Measurements from ENCODE around the gene PUM1.

DNA sequence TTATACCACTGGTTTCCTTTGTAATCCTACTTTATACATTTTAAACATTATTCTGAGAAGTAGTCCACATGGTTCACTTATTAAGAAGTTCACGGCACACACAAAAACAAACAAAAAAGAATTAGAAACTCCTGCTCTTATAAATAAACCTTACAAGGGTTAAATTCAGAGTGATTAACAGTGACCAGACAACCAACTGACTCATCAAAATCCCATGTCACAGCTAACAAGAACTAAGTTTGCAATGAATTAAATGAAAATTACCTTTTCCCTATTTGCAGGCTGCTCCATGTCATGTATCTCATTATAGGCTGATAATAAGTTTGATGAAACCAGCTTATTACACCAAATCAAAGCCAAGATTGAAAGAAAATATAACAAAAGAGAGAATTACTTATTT is 77.5 kb downstream of the PUM1 start:
- no peak for TF ChIP-seq POLR2AphosphoS5 (IDR thresholded peaks at IDR 0.05)
- TF ChIP-seq, protein P1, sequence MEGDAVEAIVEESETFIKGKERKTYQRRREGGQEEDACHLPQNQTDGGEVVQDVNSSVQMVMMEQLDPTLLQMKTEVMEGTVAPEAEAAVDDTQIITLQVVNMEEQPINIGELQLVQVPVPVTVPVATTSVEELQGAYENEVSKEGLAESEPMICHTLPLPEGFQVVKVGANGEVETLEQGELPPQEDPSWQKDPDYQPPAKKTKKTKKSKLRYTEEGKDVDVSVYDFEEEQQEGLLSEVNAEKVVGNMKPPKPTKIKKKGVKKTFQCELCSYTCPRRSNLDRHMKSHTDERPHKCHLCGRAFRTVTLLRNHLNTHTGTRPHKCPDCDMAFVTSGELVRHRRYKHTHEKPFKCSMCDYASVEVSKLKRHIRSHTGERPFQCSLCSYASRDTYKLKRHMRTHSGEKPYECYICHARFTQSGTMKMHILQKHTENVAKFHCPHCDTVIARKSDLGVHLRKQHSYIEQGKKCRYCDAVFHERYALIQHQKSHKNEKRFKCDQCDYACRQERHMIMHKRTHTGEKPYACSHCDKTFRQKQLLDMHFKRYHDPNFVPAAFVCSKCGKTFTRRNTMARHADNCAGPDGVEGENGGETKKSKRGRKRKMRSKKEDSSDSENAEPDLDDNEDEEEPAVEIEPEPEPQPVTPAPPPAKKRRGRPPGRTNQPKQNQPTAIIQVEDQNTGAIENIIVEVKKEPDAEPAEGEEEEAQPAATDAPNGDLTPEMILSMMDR (IDR thresholded peaks at IDR 0.05): no peak

Data from prostate gland (tissue), 2 donors.